GM21423 (cell line): ENCODE data around the gene CCDC116.
"Not testable (repeated sequence)": the region's sequence is repeated elsewhere in the genome, so short reads cannot be mapped to it uniquely, and the experiment has no call there.

ENCODE experiments used
- ATAC-seq: cut with Tn5 transposase; IDR thresholded peaks from one replicate; pipeline ENCODE4 v1.9.1; 2021; ENCODE audit warnings: mild to moderate bottlenecking, moderate library complexity; ENCODE audit not compliant: unreplicated experiment

The CCDC116 gene

GRCh38 chr22:21629255-21630149 lies 3.1 kb upstream of the CCDC116 start, which contains the start of gene YDJC:
TSS of gene YDJC (minus strand) at chr22:21630022. CDS start at chr22:21630014, 8 bp downstream.
- peak; percentile 75 for ATAC-seq

- no peak for ATAC-seq
These were observed 1.5 kb upstream of the CCDC116 start for GRCh38 chr22:21631025-21631424.

GRCh38 chr22:21632931-21633330 lies 371 bp downstream of the CCDC116 start:
- no peak for ATAC-seq

- ATAC-seq, result no peak
These were observed 921 bp downstream of the CCDC116 start for GRCh38 chr22:21633481-21633880.

GRCh38 chr22:21634081-21634480 lies 1.5 kb downstream of the CCDC116 start:
- no peak for ATAC-seq

GRCh38 chr22:21634844-21635243 lies 2.3 kb downstream of the CCDC116 start:
- no peak for ATAC-seq

GRCh38 chr22:21635771-21636510 lies 3.4 kb downstream of the CCDC116 start:
- no peak for ATAC-seq

GRCh38 chr22:21636629-21637218 lies 4.2 kb downstream of the CCDC116 start:
- no peak for ATAC-seq

GRCh38 chr22:21637450-21637849 lies 4.9 kb downstream of the CCDC116 start:
- not testable (repeated sequence) for ATAC-seq

- no peak for ATAC-seq
These were observed 6.8 kb downstream of the CCDC116 start for GRCh38 chr22:21639359-21639758.

- no peak for ATAC-seq
These were observed 8.2 kb downstream of the CCDC116 start for GRCh38 chr22:21640810-21641209.

GRCh38 chr22:21641417-21641788 lies 8.8 kb downstream of the CCDC116 start:
- ATAC-seq, result peak; percentile 5

- peak; percentile 92 for ATAC-seq
These were observed 9.4 kb downstream of the CCDC116 start, which contains the start of gene SDF2L1 for GRCh38 chr22:21641789-21642583. TSS of gene SDF2L1 (plus strand) at chr22:21642302. CDS start at chr22:21642337, 35 bp downstream.

GRCh38 chr22:21642584-21643448 lies 10.3 kb downstream of the CCDC116 start:
- ATAC-seq, result no peak

GRCh38 chr22:21643533-21644357 lies 11.2 kb downstream of the CCDC116 start:
- no peak for ATAC-seq

- not testable (repeated sequence) for ATAC-seq
These were observed 13.0 kb downstream of the CCDC116 start for GRCh38 chr22:21645513-21645912.

GRCh38 chr22:21646608-21647590 lies 14.3 kb downstream of the CCDC116 start:
- ATAC-seq, result no peak

- no peak for ATAC-seq
These were observed 17.7 kb downstream of the CCDC116 start for GRCh38 chr22:21650280-21650679.
